GM11168 (cell line): ENCODE data around the gene DCAF16.
"Not testable (repeated sequence)": the region's sequence is repeated elsewhere in the genome, so short reads cannot be mapped to it uniquely, and the experiment has no call there.

ENCODE experiments used
- in situ Hi-C: fragments of 300-500 bp; cut with MboI; formaldehyde crosslinking; loops from one replicate; pipeline ENCODE4 v1.12.0; 2022; ENCODE audit warnings: low sequenced_read_pairs; ENCODE audit not compliant: unreplicated experiment

The DCAF16 gene

GRCh38 chr4:17810260-17811077 is at the start of gene DCAF16, which contains the start of gene NCAPG:
DCAF16 (minus strand) TSS chr4:17810757; CDS start chr4:17804141, 6,616 bp downstream.
NCAPG (plus strand) TSS chr4:17810979; CDS start chr4:17811078, 99 bp downstream.
- in situ Hi-C loops, result loop anchor here (10.0 kb wide), 3 partner anchors 256 to 784 kb away; no protein-coding TSS in a partner anchor

GRCh38 chr4:17859793-17860406 is 49.3 kb upstream of the DCAF16 start:
- in situ Hi-C loops, result no loop called here

- in situ Hi-C loops, result no loop called here
These were observed 43.5 kb upstream of the DCAF16 start for GRCh38 chr4:17854036-17854435.

GRCh38 chr4:17851959-17852358 is 41.4 kb upstream of the DCAF16 start:
- in situ Hi-C loops, result no loop called here

GRCh38 chr4:17850295-17850694 is 39.7 kb upstream of the DCAF16 start:
- in situ Hi-C loops, result not testable (repeated sequence)

GRCh38 chr4:17846266-17846665 is 35.7 kb upstream of the DCAF16 start:
- in situ Hi-C loops, result no loop called here

GRCh38 chr4:17823871-17824669 is 13.5 kb upstream of the DCAF16 start:
- in situ Hi-C loops, result no loop called here

- in situ Hi-C loops, result loop anchor here (10.0 kb wide), 3 partner anchors 262 to 778 kb away; no protein-coding TSS in a partner anchor
These were observed 6.5 kb upstream of the DCAF16 start for GRCh38 chr4:17817027-17817426.

GRCh38 chr4:17816142-17816541 is 5.6 kb upstream of the DCAF16 start:
- in situ Hi-C loops, result loop anchor here (10.0 kb wide), 3 partner anchors 261 to 779 kb away; no protein-coding TSS in a partner anchor

- in situ Hi-C loops, result loop anchor here (10.0 kb wide), 3 partner anchors 259 to 781 kb away; no protein-coding TSS in a partner anchor
These were observed 3.6 kb upstream of the DCAF16 start for GRCh38 chr4:17814140-17814539.

GRCh38 chr4:17812801-17813200 is 2.2 kb upstream of the DCAF16 start:
- in situ Hi-C loops, result loop anchor here (10.0 kb wide), 3 partner anchors 258 to 782 kb away; no protein-coding TSS in a partner anchor

GRCh38 chr4:17812125-17812524 is 1.6 kb upstream of the DCAF16 start:
- in situ Hi-C loops, result loop anchor here (10.0 kb wide), 3 partner anchors 257 to 783 kb away; no protein-coding TSS in a partner anchor

GRCh38 chr4:17811078-17811603 is 584 bp upstream of the DCAF16 start:
- in situ Hi-C loops, result loop anchor here (10.0 kb wide), 3 partner anchors 256 to 784 kb away; no protein-coding TSS in a partner anchor

- in situ Hi-C loops, result loop anchor here (10.0 kb wide), 3 partner anchors 255 to 785 kb away; no protein-coding TSS in a partner anchor
These were observed 890 bp downstream of the DCAF16 start for GRCh38 chr4:17809667-17810066.

- in situ Hi-C loops, result no loop called here
These were observed 3.1 kb downstream of the DCAF16 start for GRCh38 chr4:17807446-17807845.

- in situ Hi-C loops, result no loop called here
These were observed 4.9 kb downstream of the DCAF16 start for GRCh38 chr4:17805580-17806155.

GRCh38 chr4:17797808-17798207 is 12.7 kb downstream of the DCAF16 start:
- in situ Hi-C loops, result no loop called here

GRCh38 chr4:17794730-17795129 is 15.8 kb downstream of the DCAF16 start:
- in situ Hi-C loops, result no loop called here

- in situ Hi-C loops, result no loop called here
These were observed 21.6 kb downstream of the DCAF16 start for GRCh38 chr4:17788956-17789355.
